Testis (tissue), 2 donors: ENCODE results near the gene NRP1.

ENCODE experiments used
- POLR2A ChIP-seq: fragments of 450-650 bp; IDR thresholded peaks from one replicate; pipeline ENCODE4 v1.6.1; 2017; ENCODE audit warnings: antibody characterized with exemption, mild to moderate bottlenecking, moderate library complexity
- TF ChIP-seq, protein P1 (sequence below), 3 experiments: fragments of 450-650 bp in 2 of 3; fragments of 200-600 bp in 1 of 3; sonication (generic) in 1 of 3; IDR thresholded peaks; one replicate each; pipeline ENCODE4 v1.5.1; 2016 to 2019; ENCODE audit warnings: antibody characterized with exemption in 3 of 3, mild to moderate bottlenecking in 2 of 3, moderate library complexity in 1 of 3

DNA sequence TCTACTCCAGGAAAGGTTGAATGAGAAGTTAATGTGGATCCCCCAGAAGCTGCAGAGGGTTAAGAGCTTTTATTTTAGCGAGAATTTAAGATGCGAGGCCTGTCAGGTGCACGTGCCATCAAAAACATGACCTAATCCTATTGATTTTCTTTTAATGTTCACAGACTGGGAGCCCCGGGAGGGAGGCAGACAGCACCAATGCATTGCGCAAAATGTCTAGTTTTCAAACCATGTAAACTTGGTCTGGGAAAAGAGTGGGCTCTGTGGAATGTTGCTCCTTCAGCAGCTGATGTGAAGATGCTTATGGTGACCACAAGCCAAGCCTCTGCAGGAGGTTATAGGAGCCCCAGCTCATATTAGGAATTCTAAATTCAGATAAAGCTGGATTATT, 204.5 kb downstream of the NRP1 start:
- TF ChIP-seq, protein P1, sequence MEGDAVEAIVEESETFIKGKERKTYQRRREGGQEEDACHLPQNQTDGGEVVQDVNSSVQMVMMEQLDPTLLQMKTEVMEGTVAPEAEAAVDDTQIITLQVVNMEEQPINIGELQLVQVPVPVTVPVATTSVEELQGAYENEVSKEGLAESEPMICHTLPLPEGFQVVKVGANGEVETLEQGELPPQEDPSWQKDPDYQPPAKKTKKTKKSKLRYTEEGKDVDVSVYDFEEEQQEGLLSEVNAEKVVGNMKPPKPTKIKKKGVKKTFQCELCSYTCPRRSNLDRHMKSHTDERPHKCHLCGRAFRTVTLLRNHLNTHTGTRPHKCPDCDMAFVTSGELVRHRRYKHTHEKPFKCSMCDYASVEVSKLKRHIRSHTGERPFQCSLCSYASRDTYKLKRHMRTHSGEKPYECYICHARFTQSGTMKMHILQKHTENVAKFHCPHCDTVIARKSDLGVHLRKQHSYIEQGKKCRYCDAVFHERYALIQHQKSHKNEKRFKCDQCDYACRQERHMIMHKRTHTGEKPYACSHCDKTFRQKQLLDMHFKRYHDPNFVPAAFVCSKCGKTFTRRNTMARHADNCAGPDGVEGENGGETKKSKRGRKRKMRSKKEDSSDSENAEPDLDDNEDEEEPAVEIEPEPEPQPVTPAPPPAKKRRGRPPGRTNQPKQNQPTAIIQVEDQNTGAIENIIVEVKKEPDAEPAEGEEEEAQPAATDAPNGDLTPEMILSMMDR (IDR thresholded peaks at IDR 0.05) = no peak
- TF ChIP-seq POLR2A = no peak
